Lower leg skin (tissue), 4 donors: ENCODE measurements around the gene AP1M1. TPM values are rescaled to one million over a fixed set of nuclear protein-coding genes. Genes with fewer than 3 reads are reported as not detected.
A peak's percentile ranks its signal among the peaks of the same experiment; 100 is the strongest.

Experiments
- DNase-seq, 2 donors: peaks; one replicate each; pipeline ENCODE4 v3.0.0-alpha.2; 2019; ENCODE audit warnings: low spot score in 2 of 2
- H3K4me3 ChIP-seq: fragments of 200-600 bp; sonication (generic); 2 replicates; pipeline ENCODE4 v1.5.1; 2017; ENCODE audit warnings: mild to moderate bottlenecking, low read depth; ENCODE audit not compliant: poor library complexity, severe bottlenecking
- POLR2A ChIP-seq, 2 donors: fragments of 450-650 bp; IDR thresholded peaks; one replicate each; pipeline ENCODE4 v1.6.1; 2016 to 2017; ENCODE audit warnings: antibody characterized with exemption in 2 of 2, mild to moderate bottlenecking in 1 of 2, moderate library complexity in 1 of 2
- WGBS, 2 donors: methylation state at CpG; one replicate each; pipeline ENCODE4 v1.1.5; 2018; 5-methylcytosine and 5-hydroxymethylcytosine counted together
- intact Hi-C: fragments of 100-400 bp; cut with DNase I; formaldehyde crosslinking; loops from one replicate; pipeline ENCODE4 v1.15.0; 2023; ENCODE audit warnings: low total_unique reads
- total RNA-seq, 4 donors: library from RNA; depleted of rRNA; stranded (reverse); fragments of >200 nt; gene quantifications; one replicate each; pipeline ENCODE4 v1.1.0, GENCODE V29; 2016
- TF ChIP-seq, protein P1 (sequence below), 3 donors: fragments of 450-650 bp; IDR thresholded peaks; one replicate each; pipeline ENCODE4 v1.5.1; 2016; ENCODE audit warnings: antibody characterized with exemption in 3 of 3, mild to moderate bottlenecking in 3 of 3, moderate library complexity in 2 of 3

Gene AP1M1
- total RNA-seq, 4 donors from 2014 or later = 47.2 to 66.9 (median 48.6) TPM

DNA sequence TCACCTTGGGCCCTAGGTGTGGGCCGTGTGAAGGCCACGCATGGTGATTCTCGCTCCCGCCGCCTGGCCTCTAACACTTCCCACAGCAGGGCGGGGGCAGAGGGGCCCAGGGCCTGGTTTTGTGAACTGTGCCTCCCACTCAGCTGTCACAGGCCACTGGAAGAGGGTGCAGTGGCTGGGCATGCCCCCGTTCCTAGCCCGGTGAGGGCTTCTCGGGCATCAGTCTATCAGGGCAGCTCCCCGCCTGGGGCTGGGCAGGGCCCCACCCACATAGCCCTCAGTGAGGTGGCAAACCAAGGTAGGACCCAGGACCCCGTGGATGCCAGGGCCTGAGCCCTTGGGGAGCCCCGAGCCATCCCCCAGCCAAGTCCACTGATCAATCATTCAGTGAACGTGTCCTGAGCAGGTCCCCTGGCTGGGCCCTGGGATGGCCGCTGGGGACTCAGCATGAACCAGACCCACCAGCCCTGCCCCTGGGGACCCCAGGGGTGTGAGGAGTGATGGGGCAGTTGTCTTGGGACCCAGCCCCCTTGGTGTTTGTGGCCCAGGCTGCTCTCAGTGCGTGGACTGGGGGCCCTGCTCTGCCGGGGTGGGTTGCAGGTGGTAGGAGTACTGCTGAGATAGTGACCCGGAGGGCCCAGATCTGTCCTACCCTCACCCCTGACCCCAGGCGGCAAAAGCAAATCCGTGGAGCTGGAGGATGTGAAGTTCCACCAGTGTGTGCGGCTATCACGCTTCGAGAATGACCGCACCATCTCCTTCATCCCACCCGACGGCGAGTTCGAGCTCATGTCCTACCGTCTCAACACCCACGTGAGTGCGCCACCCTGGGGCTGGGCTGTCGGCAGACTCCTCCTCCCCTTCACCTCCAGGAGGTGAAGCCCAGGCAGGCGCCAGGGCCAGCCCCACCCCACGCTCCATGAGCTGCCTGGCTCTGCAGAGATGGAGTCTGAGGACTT, 29.4 kb downstream of the AP1M1 start:
- intact Hi-C loops = no loop called here
- WGBS, 2 donors = 93 to 94% methylated on average over 22 to 27 of the region's 33 CpGs
- peak in 1 of 2 donors; percentile 80 for DNase-seq

DNA sequence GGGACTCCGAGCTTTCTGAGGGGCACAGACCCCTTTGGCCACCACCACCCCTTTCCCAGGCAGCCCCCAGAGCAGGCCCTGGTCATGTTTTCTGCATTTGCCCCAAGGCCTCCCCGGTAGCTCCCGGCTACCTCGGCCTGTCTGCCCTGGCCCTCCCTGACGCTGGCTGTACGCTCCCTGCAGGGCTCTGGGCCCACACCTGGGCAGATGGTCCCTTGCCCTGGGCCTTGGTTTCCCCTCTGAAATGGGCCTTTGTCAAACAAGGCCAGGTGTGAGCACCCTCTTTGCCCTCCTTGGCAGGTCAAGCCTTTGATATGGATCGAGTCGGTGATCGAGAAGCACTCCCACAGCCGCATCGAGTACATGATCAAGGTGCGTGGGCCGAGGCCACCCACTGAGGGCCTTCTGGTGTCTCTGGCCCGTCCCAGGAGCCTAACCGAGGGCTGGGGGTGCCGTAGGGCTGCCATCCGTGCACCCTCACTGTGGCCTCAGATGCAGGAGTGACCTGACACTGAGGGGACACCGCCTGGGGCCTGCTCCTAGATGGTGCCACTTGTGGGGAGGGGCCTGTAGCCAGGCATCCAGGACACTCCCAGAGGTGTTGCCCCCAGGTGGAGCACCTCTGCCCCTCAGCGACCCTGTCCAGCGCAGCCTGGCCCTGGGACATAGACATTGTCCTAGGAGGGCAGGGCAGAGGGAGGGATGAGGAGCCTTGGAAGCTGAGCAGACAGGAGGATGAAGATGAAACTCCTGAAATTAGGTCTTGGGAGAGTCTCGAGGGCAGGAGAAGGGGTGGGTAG, 30.3 kb downstream of the AP1M1 start:
- H3K4me3 ChIP-seq = no peak overlapping the region
- intact Hi-C loops = no loop called here

More for the DNA sequence above, 29.4 kb downstream of the AP1M1 start:
- TF ChIP-seq, protein P1, sequence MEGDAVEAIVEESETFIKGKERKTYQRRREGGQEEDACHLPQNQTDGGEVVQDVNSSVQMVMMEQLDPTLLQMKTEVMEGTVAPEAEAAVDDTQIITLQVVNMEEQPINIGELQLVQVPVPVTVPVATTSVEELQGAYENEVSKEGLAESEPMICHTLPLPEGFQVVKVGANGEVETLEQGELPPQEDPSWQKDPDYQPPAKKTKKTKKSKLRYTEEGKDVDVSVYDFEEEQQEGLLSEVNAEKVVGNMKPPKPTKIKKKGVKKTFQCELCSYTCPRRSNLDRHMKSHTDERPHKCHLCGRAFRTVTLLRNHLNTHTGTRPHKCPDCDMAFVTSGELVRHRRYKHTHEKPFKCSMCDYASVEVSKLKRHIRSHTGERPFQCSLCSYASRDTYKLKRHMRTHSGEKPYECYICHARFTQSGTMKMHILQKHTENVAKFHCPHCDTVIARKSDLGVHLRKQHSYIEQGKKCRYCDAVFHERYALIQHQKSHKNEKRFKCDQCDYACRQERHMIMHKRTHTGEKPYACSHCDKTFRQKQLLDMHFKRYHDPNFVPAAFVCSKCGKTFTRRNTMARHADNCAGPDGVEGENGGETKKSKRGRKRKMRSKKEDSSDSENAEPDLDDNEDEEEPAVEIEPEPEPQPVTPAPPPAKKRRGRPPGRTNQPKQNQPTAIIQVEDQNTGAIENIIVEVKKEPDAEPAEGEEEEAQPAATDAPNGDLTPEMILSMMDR (IDR thresholded peaks at IDR 0.05) = no peak
- TF ChIP-seq POLR2A (IDR thresholded peaks at IDR 0.05) = no peak
- H3K4me3 ChIP-seq = no peak overlapping the region

GRCh38 chr19:16228637-16229321, 31.1 kb downstream of the AP1M1 start:
- 89 to 91% methylated on average over 21 of the region's 21 CpGs for WGBS, 2 donors
- intact Hi-C loops = no loop called here
- TF ChIP-seq POLR2A (IDR thresholded peaks at IDR 0.05) = no peak
- TF ChIP-seq, protein P1 (IDR thresholded peaks at IDR 0.05) = no peak
- H3K4me3 ChIP-seq = no peak overlapping the region
- DNase-seq = peak in 1 of 2 donors; percentile 83

More for the DNA sequence above, 30.3 kb downstream of the AP1M1 start:
- DNase-seq = peak in 1 of 2 donors; percentile 75
- no peak for TF ChIP-seq POLR2A (IDR thresholded peaks at IDR 0.05)
- TF ChIP-seq, protein P1 (IDR thresholded peaks at IDR 0.05) = no peak
- 94% methylated on average over 17 to 21 of the region's 21 CpGs for WGBS, 2 donors

DNA sequence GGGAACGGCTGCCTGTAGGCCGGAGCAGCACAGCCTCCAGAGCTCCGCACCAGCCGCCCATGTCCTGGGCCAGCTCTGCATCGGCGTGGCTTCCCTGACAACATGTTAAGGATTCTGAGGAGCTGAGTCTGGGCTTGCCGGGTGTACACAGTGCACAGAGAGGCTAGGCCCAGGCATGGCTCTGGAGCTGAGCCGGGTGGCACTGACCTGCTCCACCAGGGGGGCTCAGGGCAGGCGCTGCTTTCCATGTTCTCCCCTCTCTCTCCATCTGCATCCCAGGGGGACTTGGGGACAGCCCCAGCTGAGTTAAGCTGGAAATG, 31.6 kb downstream of the AP1M1 start:
- H3K4me3 ChIP-seq = no peak overlapping the region
- no peak for TF ChIP-seq POLR2A (IDR thresholded peaks at IDR 0.05)
- TF ChIP-seq, protein P1 (IDR thresholded peaks at IDR 0.05) = no peak
- intact Hi-C loops = no loop called here
- peak in 1 of 2 donors; percentile 79 for DNase-seq
- 77 to 90% methylated on average over 8 to 9 of the region's 9 CpGs for WGBS, 2 donors

- DNase-seq = peak in 1 of 2 donors; percentile 56
Observed at GRCh38 chr19:16232127-16232526, 34.4 kb downstream of the AP1M1 start.

More at GRCh38 chr19:16232127-16232526, 34.4 kb downstream of the AP1M1 start:
- WGBS, 2 donors = 94 to 95% methylated on average over 16 of the region's 16 CpGs
- intact Hi-C loops = no loop called here
- TF ChIP-seq, protein P1 (IDR thresholded peaks at IDR 0.05) = no peak
- TF ChIP-seq POLR2A (IDR thresholded peaks at IDR 0.05) = no peak
- no peak overlapping the region for H3K4me3 ChIP-seq
